ENCODE data around the gene MEG3. TPM values are rescaled to one million over a fixed set of nuclear protein-coding genes. Genes with fewer than 3 reads are reported as not detected.

MEG3 gene
- polyA plus RNA-seq, 1 donor from 2014 or later: not detected

GRCh38 chr14:100787659-100788058, 38.3 kb upstream of the MEG3 start:
- Histone ChIP-seq H3K27ac (ENCODE audit: low read length) (no peak overlapping the region), H2AFZ (ENCODE audit: low read depth, low read length) (no peak overlapping the region), H3K79me2 (replicated peaks; ENCODE audit: insufficient read depth, low read length) (no peaks in the 10 kb centered on the region), H3K9me3 (ENCODE audit: low read length) (no peaks in the 10 kb centered on the region), H3K36me3 (ENCODE audit: insufficient read depth, low read length) (no peaks in the 10 kb centered on the region), H3K27me3 (ENCODE audit: insufficient read depth, low read depth, low read length) (no peaks in the 10 kb centered on the region), H3K4me2 (ENCODE audit: low read length) (no peak overlapping the region), H3F3A (ENCODE audit: insufficient read depth, low read length, poor library complexity, severe bottlenecking) (no peaks in the 10 kb centered on the region), H3K9ac (ENCODE audit: low read length) (no peak overlapping the region), H3K9me2 (ENCODE audit: insufficient read depth, low read length) (no peaks in the 10 kb centered on the region), H4K20me1 (ENCODE audit: insufficient read depth) (no peaks in the 10 kb centered on the region), H3K4me3 (ENCODE audit: low read length) (no peak overlapping the region)
- TF ChIP-seq RAD21 (conservative IDR thresholded peaks at IDR 0.05): no peak
- TF ChIP-seq SMC3 (conservative IDR thresholded peaks at IDR 0.05; ENCODE audit: poor library complexity): no peak
- TF ChIP-seq EZH2 (IDR thresholded peaks at IDR 0.05; ENCODE audit: borderline replicate concordance, insufficient read depth, low read length, poor library complexity, severe bottlenecking): no peak
- TF ChIP-seq MXI1 (conservative IDR thresholded peaks at IDR 0.05; ENCODE audit: poor library complexity, severe bottlenecking): no peak
- TF ChIP-seq CTCF (IDR thresholded peaks at IDR 0.05; ENCODE audit: poor library complexity, severe bottlenecking): no peak
- no peak for TF ChIP-seq TAF1 (IDR thresholded peaks at IDR 0.05; ENCODE audit: low read depth)
- no peak for TF ChIP-seq POLR2AphosphoS5 (IDR thresholded peaks at IDR 0.05)
- TF ChIP-seq EP300 (conservative IDR thresholded peaks at IDR 0.05; ENCODE audit: poor library complexity, severe bottlenecking): no peak
- TF ChIP-seq REST (IDR thresholded peaks at IDR 0.05; ENCODE audit: borderline replicate concordance): no peak

GRCh38 chr14:100788517-100788916, 37.4 kb upstream of the MEG3 start:
- Histone ChIP-seq H4K20me1 (ENCODE audit: insufficient read depth) (no peaks in the 10 kb centered on the region), H3K4me3 (ENCODE audit: low read length) (no peak overlapping the region), H3K9ac (ENCODE audit: low read length) (no peak overlapping the region), H3K27me3 (ENCODE audit: insufficient read depth, low read depth, low read length) (no peaks in the 10 kb centered on the region), H3K79me2 (replicated peaks; ENCODE audit: insufficient read depth, low read length) (no peaks in the 10 kb centered on the region), H3K4me2 (ENCODE audit: low read length) (no peak overlapping the region), H3K9me3 (ENCODE audit: low read length) (no peaks in the 10 kb centered on the region), H3K27ac (ENCODE audit: low read length) (no peak overlapping the region), H3F3A (ENCODE audit: insufficient read depth, low read length, poor library complexity, severe bottlenecking) (no peaks in the 10 kb centered on the region), H2AFZ (ENCODE audit: low read depth, low read length) (no peak overlapping the region), H3K9me2 (ENCODE audit: insufficient read depth, low read length) (no peaks in the 10 kb centered on the region), H3K36me3 (ENCODE audit: insufficient read depth, low read length) (no peaks in the 10 kb centered on the region)
- TF ChIP-seq MXI1 (conservative IDR thresholded peaks at IDR 0.05; ENCODE audit: poor library complexity, severe bottlenecking) (no peak), POLR2AphosphoS5 (IDR thresholded peaks at IDR 0.05) (no peak), SMC3 (conservative IDR thresholded peaks at IDR 0.05; ENCODE audit: poor library complexity) (no peak), EP300 (conservative IDR thresholded peaks at IDR 0.05; ENCODE audit: poor library complexity, severe bottlenecking) (no peak), REST (IDR thresholded peaks at IDR 0.05; ENCODE audit: borderline replicate concordance) (no peak), RAD21 (conservative IDR thresholded peaks at IDR 0.05) (no peak), CTCF (IDR thresholded peaks at IDR 0.05; ENCODE audit: poor library complexity, severe bottlenecking) (no peak), TAF1 (IDR thresholded peaks at IDR 0.05; ENCODE audit: low read depth) (no peak), EZH2 (IDR thresholded peaks at IDR 0.05; ENCODE audit: borderline replicate concordance, insufficient read depth, low read length, poor library complexity, severe bottlenecking) (no peak)

All from neural cell (in vitro differentiated cells).